Measurements from ENCODE around the gene P2RX3. TPM values are rescaled to one million over a fixed set of nuclear protein-coding genes. Genes with fewer than 3 reads are reported as not detected.

The P2RX3 gene
- total RNA-seq, 4 donors from 2014 or later = not detected

DNA sequence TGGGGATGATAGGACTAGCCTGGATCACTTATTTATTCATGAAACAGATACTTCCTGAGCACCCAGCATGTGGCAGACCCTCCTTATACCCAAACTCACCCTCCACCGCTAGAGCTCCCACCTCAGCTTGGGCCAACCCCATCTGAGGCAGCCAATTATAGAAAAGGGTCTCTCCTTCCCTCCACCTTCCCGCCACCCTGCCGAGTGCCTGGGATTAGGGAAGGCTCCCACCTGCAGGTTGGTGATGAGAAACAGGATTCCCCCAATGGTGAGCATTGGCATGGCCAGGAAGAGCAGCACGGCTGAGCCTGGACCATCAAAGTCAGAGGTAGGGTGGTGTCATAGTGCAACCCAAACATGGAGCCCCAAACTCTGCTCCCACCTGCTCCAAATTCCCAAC lies 82.9 kb downstream of the P2RX3 start:
- peaks cover 32 to 50% (median 47%) of the 10 kb centered on the region in 4 donors for H3K4me1 ChIP-seq
- no peak overlapping the region for H3K4me3 ChIP-seq
- H3K9me3 ChIP-seq = no peaks in the 10 kb centered on the region
- WGBS = 95% methylated on average over 4 of the region's 4 CpGs
- no peak for DNase-seq (ENCODE audit: extremely low spot score)
- intact Hi-C loops (cut with DNase I) = no loop called here
- no peak overlapping the region for H3K27ac ChIP-seq (replicated peaks in 1 of 4)
- no peaks in the 10 kb centered on the region for H3K27me3 ChIP-seq
- TF ChIP-seq EP300 (IDR thresholded peaks at IDR 0.05) (no peak), POLR2A (IDR thresholded peaks at IDR 0.05; ENCODE audit: low read depth) (no peak), POLR2AphosphoS5 (IDR thresholded peaks at IDR 0.05) (no peak)
- TF ChIP-seq, protein P1, sequence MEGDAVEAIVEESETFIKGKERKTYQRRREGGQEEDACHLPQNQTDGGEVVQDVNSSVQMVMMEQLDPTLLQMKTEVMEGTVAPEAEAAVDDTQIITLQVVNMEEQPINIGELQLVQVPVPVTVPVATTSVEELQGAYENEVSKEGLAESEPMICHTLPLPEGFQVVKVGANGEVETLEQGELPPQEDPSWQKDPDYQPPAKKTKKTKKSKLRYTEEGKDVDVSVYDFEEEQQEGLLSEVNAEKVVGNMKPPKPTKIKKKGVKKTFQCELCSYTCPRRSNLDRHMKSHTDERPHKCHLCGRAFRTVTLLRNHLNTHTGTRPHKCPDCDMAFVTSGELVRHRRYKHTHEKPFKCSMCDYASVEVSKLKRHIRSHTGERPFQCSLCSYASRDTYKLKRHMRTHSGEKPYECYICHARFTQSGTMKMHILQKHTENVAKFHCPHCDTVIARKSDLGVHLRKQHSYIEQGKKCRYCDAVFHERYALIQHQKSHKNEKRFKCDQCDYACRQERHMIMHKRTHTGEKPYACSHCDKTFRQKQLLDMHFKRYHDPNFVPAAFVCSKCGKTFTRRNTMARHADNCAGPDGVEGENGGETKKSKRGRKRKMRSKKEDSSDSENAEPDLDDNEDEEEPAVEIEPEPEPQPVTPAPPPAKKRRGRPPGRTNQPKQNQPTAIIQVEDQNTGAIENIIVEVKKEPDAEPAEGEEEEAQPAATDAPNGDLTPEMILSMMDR (IDR thresholded peaks at IDR 0.05) = no peak
- H3K36me3 ChIP-seq = peaks cover 3 to 74% (median 53%) of the 10 kb centered on the region in 4 donors

DNA sequence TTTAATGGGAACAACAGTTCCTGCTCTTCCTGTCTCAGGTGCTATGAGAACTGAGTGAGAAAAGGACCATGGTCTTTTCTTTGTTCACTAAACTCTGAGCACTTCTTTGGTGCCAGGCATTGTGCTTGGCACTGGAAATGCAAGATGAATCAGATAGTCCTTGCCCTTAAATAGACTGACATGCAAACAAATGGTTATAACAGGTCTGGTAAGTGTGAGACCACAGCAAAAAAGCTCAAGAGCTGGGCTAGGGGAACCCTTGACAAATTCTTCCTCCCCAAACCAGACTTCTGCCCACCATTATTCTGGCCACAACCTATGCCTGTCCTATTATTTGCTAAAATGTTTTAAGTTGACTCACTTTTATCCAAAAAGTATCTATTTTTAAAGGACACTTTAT lies 83.7 kb downstream of the P2RX3 start:
- Histone ChIP-seq H3K27ac (replicated peaks in 1 of 4) (no peak overlapping the region), H3K9me3 (no peaks in the 10 kb centered on the region), H3K27me3 (no peaks in the 10 kb centered on the region), H3K4me3 (no peak overlapping the region), H3K36me3 (peaks cover 0 to 67% (median 45%) of the 10 kb centered on the region in 4 donors), H3K4me1 (peaks cover 40 to 50% (median 47%) of the 10 kb centered on the region in 4 donors)
- intact Hi-C loops (cut with DNase I) = no loop called here
- no peak for DNase-seq (ENCODE audit: extremely low spot score)
- no peak for TF ChIP-seq POLR2A (IDR thresholded peaks at IDR 0.05; ENCODE audit: low read depth)
- no peak for TF ChIP-seq EP300 (IDR thresholded peaks at IDR 0.05)
- TF ChIP-seq, protein P1 (IDR thresholded peaks at IDR 0.05) = no peak
- no peak for TF ChIP-seq POLR2AphosphoS5 (IDR thresholded peaks at IDR 0.05)

Other genes starting within 250 kb of the P2RX3 start
- under 1 TPM; under 0.01 to 0.39 (median 0.19) TPM for gene LRRC55, start 156.4 kb upstream of the P2RX3 start, total RNA-seq
- 1 to 10 TPM; 1.7 to 6.3 (median 3.8) TPM for gene APLNR, start 101.1 kb upstream of the P2RX3 start, total RNA-seq
- 100 to 1,000 TPM in 3 of 4 donors, 10 to 100 TPM in 1; 93.9 to 215 (median 124) TPM for gene TNKS1BP1, start 13.4 kb upstream of the P2RX3 start, total RNA-seq
- 100 to 1,000 TPM in 1 of 4 donors, 10 to 100 TPM in 3; 74.6 to 101 (median 88.1) TPM for gene SSRP1, start 2.5 kb upstream of the P2RX3 start, total RNA-seq
- gene PRG3, start 42.8 kb downstream of the P2RX3 start, total RNA-seq = not detected
- under 1 TPM in 1 of 4 donors, not detected in 3; 0.33 TPM for gene PRG2, start 52.3 kb downstream of the P2RX3 start, total RNA-seq
- 10 to 100 TPM; 26.6 to 90.4 (median 77.0) TPM for gene SLC43A3, start 88.8 kb downstream of the P2RX3 start, total RNA-seq
- gene RTN4RL2, start 122.2 kb downstream of the P2RX3 start, total RNA-seq = 1 to 10 TPM in 1 of 4 donors, under 1 TPM in 2, not detected in 1; 0.33 to 1.1 (median 0.91) TPM
- 10 to 100 TPM; 17.7 to 33.2 (median 23.5) TPM for gene SLC43A1, start 177.3 kb downstream of the P2RX3 start, total RNA-seq
- gene TIMM10, start 192.4 kb downstream of the P2RX3 start, total RNA-seq = 10 to 100 TPM; 41.9 to 49.1 (median 43.1) TPM
- gene SMTNL1, start 199.2 kb downstream of the P2RX3 start, total RNA-seq = not detected
- 10 to 100 TPM; 15.8 to 40.3 (median 32.8) TPM for gene UBE2L6, start 229.3 kb downstream of the P2RX3 start, total RNA-seq

Measured in esophagus muscularis mucosa (tissue), 4 donors.